HFF-Myc (cell line): Measurements from ENCODE around the gene NDRG3.
A peak's percentile ranks its signal among the peaks of the same experiment; 100 is the strongest.

ENCODE experiments used
- DNase-seq: peaks from one replicate; pipeline ENCODE4 v3.0.0-alpha.2; 2011; ENCODE audit warnings: low read depth; ENCODE audit errors: extremely low read depth
- H3K4me3 ChIP-seq: replicated peaks from 2 replicates; pipeline ENCODE4 v1.5.1; 2011; ENCODE audit warnings: low read depth, mild to moderate bottlenecking, control low read depth, low read length
- TF ChIP-seq, protein P1 (sequence below): IDR thresholded peaks from 2 replicates; pipeline ENCODE4 v1.5.1; 2012; ENCODE audit warnings: mild to moderate bottlenecking, low read depth, low read length, control low read depth; ENCODE audit errors: missing control alignments

Gene NDRG3

DNA sequence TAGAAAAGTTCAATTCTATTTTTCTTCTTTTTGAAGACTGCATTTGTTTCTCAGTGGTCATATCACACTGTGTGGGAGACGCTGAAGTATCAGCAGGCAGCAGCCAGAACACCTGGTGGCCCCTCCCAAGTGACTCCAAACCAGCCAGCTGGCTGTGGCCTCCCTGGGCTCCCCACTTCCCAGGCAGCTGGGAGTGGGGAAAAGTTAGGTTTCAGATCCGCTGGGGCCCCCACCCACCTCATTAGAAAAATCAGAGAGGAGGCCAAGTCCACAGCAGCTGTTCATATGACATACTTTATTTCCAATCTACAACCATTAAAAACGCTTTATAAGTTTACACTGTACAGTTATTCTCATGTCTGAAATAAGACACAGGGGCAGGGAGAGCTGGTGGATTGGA, 31.3 kb upstream of the NDRG3 start:
- TF ChIP-seq, protein P1, sequence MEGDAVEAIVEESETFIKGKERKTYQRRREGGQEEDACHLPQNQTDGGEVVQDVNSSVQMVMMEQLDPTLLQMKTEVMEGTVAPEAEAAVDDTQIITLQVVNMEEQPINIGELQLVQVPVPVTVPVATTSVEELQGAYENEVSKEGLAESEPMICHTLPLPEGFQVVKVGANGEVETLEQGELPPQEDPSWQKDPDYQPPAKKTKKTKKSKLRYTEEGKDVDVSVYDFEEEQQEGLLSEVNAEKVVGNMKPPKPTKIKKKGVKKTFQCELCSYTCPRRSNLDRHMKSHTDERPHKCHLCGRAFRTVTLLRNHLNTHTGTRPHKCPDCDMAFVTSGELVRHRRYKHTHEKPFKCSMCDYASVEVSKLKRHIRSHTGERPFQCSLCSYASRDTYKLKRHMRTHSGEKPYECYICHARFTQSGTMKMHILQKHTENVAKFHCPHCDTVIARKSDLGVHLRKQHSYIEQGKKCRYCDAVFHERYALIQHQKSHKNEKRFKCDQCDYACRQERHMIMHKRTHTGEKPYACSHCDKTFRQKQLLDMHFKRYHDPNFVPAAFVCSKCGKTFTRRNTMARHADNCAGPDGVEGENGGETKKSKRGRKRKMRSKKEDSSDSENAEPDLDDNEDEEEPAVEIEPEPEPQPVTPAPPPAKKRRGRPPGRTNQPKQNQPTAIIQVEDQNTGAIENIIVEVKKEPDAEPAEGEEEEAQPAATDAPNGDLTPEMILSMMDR = no peak
- no peak for DNase-seq
- no peak overlapping the region for H3K4me3 ChIP-seq

DNA sequence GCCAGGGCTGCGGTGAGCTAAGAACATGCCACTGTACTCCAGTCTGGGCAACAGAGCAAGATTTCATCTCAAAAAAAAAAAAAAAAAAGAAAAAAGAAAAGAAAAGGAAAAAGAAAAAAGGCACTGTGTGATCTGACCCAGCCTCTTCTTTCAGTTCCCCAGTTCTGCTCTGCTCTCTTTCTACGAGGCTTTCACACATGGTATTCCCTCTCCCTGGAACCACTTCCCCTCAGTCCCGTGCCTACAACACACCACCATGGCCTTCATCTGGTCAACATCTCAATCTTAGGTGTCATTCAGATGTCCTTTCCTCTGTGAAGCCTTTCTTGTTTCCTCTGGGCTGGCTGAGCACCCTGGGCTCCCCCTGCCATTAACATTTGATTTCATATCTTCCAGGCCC, 29.9 kb upstream of the NDRG3 start:
- no peak overlapping the region for H3K4me3 ChIP-seq
- no peak for DNase-seq
- TF ChIP-seq, protein P1 = no peak

DNA sequence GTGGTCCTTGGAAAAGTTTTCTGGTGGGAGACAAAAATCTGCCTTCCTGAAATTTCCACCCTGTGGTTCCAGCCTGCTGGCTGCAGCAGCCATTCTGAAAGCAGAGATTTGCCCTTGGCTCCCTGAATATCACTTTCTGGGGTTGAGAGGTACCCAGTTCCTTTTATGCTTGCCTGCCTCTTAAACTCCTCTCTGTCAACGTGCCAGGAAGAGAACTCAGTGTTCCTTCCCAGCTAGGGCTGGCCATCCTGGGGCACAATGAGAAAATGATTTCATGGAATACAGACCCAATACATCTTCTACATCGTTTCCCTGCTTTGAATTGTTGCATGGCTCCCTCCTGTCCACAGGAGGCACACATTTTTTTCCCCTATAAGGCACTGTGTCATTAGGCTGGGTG, 29.3 kb upstream of the NDRG3 start:
- no peak overlapping the region for H3K4me3 ChIP-seq
- TF ChIP-seq, protein P1 = no peak
- no peak for DNase-seq

DNA sequence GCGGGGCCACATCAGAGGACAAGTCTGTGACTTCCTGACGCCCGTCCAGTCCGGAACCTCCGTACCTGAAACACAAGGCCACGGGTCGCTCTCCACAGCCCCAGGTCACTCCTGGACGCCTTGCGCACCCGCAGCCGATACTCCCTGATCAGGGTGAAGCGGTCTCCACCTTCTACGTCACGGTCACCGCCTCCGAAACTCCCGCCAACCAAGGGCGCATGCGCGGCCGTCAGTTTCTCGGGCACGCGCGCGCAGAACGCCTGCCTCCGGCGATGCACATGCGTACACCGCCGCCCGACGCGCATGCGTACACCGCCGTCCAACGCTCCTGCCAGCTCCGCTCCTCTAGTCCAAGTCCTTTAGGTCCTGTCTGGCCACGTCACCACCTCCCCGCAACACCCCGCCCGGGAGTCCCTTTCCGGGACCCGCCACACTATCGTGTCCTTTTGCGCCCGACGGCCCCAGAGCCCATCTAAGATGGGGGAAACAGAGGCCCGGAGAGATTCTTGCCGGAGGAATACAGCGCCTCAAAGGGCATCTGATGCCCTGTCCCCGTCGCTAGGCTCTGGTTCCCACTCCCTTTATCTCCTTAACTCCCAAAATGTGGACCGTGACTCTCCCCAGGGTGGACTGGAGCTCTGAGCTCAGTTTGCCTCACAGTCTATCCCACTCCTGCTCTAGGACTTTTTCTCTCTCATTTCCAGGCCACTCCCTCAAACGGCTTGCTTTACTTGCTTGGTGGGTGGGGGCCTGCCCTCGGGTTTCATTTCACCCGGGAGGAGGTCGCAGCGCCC, 27.9 kb upstream of the NDRG3 start, which contains the start of gene DSN1:
DSN1 (minus strand) TSS at position 167 of the 794 bp plus-strand sequence. CDS start 2,305 bp downstream, outside the sequence.
- TF ChIP-seq, protein P1 = no peak
- DNase-seq = peak; percentile 90
- peak within 1 kb of the TSS; percentile 92 for H3K4me3 ChIP-seq

DNA sequence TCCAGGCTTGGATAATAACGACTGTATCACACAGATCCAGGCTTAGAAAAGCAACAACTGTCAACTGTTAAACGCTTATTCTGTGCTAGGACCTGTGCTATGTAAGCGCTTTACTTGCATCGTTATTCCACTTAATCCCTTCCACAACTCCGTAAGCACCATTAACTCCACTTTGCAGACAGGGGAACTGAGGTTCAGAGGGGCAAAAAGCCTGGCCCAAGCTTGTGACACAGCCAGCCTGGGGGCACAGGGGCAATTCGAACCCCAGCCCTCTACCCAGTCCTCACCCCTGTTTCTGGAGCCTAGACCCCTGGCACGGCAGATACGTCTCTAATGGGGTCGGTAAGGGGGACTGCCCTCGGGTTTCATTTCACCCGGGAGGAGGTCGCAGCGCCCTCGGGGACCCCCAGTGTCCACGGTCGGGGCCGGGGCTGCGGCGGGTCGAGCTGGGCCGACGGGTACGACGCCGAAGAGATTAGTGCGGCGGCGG, 27.3 kb upstream of the NDRG3 start:
- no peak for DNase-seq
- peak overlapping the region; percentile 92 for H3K4me3 ChIP-seq
- TF ChIP-seq, protein P1 = no peak

DNA sequence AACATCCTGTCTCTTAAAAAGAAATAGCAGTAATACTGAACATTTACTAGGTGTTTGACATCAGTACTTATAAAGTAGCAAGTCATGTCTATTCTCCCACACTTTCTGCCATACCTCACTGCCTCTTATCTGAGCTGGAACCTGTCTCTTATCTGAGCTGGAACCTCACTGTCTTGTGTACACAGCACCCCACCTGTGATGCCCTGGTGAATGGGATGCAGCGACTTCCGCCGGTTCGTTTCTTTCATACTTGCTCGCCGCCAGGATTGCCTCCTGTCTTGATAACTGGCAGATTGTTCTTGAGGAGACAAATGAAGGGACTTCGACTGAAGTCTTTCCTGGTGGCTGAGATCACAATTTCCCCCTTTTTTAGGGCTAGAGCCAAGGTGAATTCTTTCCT, 24.8 kb upstream of the NDRG3 start:
- no peak overlapping the region for H3K4me3 ChIP-seq
- TF ChIP-seq, protein P1 = no peak
- DNase-seq = no peak
